ENCODE results near the gene PTPRN2.
"Not testable (repeated sequence)": the region's sequence is repeated elsewhere in the genome, so short reads cannot be mapped to it uniquely, and the experiment has no call there.

The PTPRN2 gene

DNA sequence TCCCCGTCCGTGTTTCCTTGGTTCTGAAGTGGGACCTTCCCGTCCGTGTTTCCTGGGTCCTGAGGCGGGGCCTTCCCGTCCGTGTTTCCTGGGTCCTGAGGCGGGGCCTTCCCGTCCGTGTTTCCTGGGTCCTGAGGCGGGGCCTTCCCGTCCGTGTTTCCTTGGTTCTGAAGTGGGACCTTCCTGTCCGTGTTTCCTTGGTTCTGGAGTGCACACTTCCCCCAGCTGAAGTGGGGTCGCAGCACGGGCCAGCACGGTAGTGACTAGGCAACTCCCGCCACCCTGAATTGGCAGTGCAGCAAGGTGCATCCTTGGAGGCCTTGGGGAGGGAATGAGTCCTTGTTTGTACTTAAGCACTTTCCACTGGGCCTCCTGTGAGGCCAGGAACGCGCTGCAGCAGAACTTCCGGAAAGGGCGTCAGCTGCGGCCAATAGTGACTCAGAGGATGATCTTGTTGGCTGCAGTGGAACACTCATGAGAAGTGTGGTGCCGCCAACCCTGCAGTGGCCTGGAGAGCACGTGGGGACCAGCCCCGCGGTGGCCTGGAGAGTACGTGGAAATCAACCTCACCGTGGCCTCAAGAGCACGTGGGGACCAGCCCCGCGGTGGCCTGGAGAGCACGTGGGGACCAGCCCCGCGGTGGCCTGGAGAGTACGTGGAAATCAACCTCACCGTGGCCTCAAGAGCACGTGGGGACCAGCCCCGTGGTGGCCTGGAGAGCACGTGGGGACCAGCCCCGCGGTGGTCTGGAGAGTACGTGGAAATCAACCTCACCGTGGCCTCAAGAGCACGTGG, 685.6 kb downstream of the PTPRN2 start:
- DNase-seq = not testable (repeated sequence)

DNA sequence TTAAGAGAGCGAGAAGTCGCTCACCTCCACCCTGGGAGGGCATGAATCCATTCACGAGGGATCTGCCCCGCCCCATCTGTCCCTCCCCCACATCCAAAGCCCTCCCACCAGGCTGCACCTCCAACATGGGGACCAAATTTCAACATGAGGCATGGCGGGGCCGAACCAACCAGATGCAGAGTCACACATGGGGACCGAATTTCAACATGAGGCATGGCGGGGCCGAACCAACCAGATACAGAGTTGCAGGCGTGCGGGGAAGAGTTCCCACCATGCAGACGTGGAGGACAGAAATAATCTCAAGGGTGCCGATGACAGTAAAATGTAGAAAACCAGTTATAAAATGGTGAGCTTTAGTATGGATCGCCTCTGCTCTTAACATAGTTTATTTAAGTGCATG, 686.5 kb downstream of the PTPRN2 start:
- no peak for DNase-seq

DNA sequence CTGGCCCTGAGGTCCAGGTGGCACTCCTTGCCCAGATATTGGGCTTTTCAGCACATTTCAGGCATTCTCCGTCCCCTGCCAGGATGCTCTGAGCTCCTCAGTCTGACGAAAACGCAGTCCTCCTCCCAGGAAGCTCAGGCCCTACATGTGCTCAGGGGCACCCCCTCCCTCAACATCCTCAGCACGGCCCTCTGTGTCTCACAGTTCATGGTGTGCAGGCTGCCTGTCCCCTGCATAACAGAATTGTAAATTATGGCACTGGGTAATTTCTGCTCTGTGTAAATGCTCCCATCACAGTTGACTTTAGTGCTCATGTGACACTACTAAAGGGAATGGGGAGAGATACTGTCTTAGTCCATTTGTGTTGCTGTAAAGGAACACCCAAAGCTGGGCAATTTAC, 687.1 kb downstream of the PTPRN2 start:
- no peak for DNase-seq

DNA sequence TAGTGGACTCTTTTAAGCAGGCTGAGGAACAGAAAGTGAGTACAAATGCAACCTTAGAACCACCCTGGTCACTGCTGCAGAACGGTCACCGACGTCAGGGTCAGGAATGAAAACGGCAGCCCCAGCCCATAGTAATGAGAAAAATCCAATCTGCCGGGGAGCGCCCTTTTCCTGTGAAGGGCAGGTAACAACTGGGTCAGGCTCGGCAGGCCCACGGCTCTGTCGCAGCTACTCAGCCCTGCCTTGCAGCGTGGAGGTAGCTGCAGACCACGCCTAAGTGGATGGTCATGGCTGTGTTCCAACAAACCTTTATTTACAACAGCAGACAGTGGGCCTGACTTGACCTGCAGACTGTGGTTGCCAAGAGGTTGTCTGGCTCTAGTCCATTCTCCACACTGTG, 687.6 kb downstream of the PTPRN2 start:
- no peak for DNase-seq

DNA sequence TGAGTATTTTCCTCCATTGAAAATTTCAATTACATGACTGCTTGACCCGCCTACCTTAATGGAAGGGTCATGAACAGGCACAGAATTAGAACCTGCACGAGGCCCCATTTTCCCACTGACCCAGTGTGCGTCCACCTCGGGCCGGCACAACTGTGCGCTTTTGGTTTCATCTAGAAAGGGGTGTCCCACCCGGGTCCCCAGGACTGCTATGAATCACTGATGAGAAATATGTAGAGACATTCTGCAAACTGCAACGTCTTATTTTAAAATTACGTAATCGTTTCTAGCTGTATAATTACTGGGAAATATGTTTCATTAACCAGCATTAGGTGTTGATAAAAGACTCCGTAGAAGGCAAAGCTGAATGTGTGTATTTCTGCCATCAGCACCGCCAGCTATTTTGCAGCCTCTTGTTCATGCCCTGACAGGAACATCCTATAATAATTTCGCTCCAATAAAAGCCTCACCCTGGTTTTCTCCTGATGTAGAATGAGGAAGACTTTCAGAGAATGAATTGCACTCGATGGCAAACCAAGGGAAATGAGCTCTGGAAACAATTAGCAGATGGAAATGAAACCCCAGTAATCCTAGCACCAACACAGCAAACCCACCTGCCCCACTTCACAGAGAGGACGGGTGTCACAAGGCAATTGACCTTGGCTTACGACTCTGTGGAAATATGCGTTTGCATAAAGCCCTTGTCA, 688.7 kb downstream of the PTPRN2 start:
- no peak for DNase-seq

DNA sequence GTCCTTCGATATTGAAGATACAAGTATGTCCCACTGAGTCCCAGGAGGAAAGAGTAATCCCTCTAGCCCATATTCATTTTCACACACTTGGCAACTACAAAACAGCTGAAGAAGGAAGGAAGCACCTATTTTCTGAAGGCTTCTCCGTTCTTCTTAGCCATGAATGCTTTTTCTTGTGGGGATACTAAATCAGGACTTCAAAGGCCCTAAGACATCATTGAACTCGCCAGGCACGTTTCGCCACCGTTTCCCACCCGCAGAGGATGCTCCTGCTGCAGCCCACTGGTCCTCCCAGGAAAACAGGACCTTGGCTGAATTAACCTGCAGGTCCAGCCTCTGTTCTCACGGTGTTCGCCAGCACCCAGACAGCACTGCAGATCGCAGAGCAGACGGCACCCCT, 689.4 kb downstream of the PTPRN2 start:
- DNase-seq = no peak

DNA sequence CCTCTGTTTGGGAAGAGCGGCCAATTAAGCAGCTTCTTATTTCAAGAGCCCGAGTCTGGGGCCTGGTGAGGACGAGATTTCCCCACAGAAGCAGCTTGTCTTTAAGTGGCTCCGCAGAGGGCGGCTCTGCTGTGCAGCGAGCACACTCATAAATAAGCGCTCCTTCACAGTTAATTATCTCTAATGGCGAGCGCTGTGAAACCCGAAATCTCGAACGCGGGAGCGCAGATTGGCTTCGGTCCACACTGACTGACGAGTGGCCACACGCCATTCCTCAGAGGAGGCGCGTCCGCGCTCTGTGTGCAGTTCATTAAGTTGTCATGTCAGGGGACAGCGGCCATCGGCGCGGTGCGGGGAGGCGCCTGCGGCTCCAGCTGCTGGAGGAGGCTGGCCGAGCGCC, 689.9 kb downstream of the PTPRN2 start:
- no peak for DNase-seq

DNA sequence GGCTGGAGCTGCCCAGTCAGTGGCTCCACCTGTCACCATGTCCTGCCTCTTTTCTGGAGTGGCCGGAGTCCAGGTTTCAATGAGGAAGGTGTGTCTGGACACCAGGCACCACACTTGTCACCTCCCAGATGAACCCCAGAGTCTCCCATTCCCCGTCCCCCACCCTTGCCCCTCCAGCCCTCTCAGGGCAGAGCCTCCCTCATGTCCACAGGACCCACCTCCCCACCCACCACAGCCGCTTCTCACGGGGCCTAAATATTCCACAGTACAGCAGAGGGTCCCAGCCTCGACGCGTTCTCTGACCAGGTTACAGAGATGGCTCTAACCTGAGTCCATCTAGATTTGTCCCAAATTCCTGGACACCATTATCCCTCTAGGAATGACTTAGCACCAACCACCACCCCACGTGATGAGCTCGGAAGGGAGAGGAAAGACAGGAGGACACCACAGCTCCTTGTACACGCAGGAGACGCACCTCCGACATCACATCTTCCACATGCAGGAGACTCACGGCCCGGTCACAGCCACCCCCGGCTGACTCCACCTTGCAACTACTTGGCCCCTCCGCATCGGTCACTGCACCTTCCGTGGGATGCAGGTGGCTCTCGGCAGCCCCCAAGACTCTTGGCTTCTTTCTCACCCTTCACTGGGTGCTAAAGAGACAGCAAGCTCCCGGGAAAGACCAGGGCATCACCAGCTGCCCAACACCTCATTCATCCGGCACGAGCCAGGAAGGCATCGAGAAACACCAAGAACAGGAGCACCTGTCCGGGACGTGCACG, 690.7 kb downstream of the PTPRN2 start:
- no peak for DNase-seq

DNA sequence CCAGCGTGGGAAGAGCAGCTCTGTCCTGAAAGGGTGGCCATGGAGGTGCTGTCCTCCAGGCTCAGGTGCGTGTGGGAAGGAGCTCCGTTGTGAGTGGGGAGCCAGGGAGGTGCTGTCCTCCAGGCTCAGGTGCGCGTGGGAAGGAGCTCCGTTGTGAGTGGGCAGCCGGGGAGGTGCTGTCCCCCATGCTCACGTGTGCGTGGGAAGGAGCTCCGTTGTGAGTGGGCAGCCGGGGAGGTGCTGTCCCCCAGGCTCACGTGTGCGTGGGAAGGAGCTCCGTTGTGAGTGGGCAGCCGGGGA, 691.3 kb downstream of the PTPRN2 start:
- not testable (repeated sequence) for DNase-seq

DNA sequence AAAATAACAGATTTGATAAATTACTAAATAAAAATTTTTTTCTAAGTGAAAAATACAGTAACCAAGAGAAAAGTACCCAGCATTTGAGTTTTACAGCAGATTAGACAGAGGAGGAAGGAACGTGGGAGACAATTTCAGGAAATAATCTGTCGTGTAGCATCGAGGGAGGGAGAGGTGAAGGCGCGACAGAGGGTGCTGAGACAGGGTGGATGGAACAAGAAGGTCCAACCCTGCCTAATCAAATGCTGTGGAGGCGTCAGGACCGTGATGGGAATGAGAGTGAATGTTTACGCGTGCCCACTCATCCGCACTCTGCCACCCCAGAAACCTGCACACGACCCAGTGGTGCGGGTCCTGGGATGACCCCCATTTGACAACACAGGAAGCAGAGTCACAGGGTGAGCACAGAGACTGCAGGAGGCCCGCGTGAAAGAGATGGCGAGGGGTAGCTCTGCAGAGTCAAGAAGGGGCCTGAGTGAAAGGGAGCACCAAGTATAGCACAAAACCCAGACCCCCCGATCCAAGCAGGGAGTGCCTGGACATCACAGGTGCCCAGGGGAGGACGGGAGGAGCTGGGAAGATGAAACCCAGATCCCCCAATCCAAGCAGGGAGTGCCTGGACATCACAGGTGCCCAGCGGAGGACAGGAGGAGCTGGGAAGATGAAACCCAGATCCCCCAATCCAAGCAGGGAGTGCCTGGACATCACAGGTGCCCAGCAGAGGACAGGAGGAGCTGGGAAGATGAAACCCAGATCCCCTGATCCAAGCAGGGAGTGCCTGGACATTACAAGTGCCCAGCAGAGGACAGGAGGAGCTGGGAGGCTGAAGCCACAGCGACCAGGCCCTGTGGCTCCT, 691.9 kb downstream of the PTPRN2 start:
- DNase-seq = no peak

DNA sequence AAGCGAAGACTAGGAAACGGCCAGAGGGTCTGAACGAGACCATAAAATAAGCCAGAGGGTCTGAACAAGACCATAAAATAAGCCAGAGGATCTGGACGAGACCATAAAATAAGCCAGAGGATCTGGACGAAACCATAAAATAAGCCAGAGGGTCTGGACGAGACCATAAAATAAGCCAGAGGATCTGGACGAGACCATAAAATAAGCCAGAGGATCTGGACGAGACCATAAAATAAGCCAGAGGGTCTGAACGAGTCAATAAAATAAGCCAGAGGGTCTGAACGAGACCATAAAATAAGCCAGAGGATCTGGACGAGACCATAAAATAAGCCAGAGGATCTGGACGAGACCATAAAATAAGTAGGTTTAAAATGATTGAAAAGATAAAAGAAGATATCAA, 692.5 kb downstream of the PTPRN2 start:
- DNase-seq = not testable (repeated sequence)

DNA sequence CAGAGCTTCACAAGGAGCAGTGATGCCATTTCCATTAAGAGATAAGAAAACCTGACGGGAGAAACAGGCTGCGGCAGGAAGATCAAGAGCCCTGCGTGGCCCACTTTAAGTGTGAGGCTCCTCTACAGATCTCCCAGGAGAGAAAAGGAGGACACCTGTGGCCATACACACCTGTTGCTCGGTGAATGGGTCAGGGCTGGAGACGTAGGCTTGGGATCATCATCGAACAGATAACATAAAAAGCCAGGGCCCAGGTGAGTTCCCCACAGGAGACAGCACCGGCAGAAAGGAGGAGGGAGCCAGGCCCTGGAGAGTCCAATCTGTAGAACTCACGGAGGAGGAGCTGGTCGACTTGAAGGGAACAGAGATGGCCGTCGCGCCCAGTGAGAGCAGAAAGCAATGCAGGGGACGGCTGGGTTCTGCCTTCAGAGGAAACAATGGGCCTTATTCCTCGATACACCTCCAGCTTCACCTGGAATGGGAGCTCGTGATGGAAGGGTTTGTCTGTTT, 694.0 kb downstream of the PTPRN2 start:
- DNase-seq = no peak

DNA sequence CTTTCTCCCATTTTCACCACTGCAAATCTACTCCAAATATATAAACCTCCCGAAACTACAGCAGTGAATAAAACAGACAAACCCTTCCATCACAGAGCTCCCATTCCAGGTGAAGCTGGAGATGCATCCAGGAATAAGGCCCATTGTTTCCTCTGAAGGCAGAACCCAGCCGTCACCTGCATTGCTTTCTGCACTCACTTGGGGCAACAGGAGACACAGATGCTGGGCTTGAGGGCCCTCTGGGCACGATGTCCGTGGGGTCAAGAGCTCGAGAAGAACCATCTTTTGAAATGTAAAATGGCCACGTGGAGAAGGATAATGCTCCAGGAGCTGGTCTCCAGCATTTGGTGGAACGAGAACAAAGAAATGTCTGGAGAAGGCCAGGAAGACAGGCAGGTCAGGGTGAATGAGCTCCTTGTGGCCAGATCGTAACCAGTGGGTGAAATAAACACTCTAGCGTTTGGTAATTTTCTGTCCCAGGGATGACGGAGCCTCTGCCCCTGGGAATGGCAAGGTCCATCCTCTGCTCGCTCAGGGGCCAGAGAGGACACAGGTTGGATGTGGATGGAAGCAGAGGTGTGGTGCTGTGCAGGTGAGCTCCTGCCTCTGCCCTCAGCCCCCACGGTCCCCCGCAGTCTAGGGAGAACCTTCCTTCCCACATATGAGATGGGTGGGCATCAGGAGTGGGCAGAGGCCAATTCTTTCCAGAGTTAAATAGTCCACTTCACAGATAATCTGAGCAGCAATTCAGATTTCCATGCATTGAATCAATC, 694.7 kb downstream of the PTPRN2 start:
- DNase-seq = no peak

DNA sequence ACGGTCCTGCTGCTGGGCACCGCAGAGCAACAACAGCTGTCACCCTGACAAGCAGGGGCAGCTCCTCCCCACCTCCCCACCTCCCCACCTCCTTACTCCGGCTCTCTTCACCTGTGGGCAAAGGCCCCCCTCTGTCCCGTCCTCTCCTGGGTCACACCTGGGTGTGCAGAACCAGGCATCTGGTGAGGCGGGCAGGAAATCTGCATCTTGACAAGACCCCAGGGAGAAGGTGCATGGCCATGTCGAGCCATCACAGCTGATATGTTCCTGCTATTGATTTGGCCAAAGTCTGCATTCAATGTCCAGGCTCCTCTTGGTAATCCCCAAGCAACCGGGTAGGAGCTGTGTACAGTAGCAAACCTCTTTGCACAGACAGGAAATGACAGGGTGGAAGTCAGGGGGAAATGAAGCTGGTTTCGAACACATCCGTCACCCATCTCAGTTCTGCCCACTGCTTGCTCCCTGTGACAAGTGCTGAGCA, 696.7 kb downstream of the PTPRN2 start:
- no peak for DNase-seq

DNA sequence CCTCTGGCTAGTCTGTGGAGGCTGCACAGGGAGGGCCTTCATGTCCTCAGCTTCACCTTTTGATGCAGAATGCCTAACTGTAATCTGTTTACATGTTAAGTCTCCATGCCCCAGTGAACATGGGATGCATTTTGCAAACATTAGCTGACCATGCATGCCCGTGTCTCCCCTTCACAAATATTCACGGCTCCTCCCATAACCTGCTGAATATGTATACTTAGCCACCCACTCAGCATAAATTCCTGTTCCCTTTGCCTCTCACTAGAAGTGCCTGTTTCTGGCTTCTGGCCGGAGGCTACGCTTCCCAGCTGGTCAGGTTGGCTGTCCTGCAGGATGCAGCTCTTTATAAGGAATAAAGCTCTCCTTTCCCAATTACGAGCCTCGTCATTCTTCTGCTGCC, 698.1 kb downstream of the PTPRN2 start:
- no peak for DNase-seq

DNA sequence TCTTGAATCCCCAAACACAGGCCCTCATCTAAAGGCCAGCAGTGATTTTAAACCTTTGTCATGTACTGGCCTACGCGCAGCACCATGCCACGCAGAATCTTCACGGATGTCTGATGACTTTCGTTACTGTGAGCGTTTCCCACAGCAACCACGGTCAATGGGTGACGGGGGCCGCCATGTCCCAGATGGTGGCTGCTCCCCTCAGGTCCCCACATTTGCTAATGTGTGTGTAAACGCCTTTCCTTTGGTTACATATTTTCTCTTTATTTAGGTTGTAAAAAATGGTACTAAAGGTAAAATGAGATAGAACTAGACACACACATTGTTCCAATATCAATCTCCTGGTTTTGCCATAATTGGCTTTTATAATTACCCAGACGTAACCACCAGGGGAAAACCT, 699.0 kb downstream of the PTPRN2 start:
- DNase-seq = no peak

DNA sequence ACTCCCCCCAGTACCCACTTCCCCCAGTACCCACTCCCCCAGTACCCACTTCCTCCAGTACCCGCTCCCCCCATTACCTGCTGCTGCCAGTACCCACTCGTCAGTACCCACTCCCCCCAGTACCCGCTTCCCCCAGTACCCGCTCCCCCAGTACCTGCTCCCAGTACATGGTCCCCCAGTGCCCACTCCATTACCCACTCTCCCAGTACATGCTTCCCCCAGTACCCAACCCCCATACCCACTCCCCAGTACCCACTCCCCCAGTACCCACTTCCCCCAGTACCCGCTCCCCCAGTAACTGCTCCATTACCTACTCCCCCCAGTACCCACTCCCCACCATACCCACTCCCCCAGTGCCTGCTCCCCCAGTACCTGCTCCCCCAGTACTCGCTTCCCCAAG, 700.2 kb downstream of the PTPRN2 start:
- DNase-seq = no peak

DNA sequence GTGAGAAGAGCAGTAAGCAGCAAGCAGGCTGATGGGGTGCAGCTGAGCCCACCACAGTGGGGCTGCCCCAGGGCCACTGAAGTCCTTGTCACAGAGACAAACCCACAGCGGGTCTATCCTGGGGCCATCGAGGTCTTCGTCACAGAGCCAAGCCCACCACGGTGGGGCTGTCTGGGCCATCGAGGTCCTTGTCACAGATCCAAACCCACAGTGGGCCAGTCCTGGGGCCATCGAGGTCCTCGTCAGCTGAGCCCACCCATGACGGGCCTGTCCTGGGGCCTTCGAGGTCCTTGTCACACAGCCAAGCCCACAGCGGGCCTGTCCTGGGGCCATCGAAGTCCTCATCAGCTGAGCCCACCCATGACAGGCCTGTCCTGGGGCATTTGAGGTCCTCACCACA, 700.9 kb downstream of the PTPRN2 start:
- DNase-seq = no peak

DNA sequence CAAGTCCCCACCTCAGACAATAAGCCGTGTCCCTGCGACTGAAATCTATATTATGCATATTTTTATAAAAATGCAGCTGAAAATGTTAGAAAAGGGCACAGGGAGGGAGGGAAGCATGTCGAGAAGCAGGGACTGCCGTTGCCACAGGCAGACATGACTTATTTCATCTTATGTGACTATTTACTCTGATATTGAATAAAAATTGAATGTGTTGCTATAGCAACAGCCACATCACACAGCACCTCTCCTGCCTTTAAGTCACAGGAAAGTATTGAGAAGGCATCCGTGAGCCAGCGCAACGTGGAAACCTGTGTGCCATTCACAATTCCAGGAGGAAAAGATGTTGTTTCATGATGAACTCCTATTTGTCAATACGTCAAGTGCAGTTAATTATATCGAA, 701.4 kb downstream of the PTPRN2 start:
- no peak for DNase-seq

DNA sequence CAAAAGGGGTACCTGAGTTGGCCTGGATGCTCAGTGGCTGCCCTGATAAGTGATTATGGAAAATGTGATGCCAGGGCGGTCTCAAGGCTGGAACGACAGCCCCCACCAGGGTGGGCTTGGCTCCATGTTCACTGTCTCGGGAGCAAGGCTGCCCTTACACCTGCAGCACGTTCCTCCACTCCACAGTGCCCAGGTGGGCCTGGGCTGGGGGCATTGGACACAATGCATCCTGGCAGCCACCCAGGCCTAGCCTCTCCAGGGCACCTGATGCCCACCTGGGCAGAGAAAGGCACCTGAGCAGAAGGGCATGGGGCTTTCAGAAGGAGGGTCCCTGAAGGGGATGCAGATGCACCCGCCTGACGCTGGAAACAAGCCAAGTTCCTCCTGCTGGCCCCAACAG, 702.5 kb downstream of the PTPRN2 start:
- no peak for DNase-seq

DNA sequence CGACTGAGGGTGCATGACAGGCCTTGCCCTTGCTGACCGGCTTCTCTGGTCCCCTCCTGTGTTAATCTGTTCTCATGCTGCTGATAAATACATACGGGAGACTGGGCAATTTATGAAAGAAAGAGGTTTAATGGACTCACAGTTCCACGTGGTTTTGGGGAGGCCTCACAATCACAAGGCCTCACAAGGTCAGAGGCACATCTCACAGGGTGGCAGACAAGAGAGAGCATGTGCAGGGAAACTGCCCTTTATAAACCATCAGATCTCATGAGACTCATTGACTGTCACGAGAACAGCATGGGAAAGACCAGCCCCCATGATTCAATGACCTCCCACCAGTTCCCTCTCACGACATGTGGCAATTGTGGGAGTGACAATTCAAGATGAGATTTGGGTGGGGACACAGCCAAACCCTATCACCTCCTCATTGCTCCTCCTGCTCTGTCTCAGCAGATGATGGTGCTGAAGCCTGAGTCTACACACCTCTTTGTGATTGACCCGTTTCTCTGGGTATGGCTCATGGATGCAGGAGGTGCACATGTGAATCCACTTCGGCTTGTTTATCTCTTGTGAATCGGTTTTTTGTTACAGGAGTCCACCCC, 703.1 kb downstream of the PTPRN2 start:
- no peak for DNase-seq
